Activated naive CD4-positive, alpha-beta T cell treated with anti-CD3 and anti-CD28 coated beads, Interleukin-2, amount 50 U/mL, for 72 hours (primary cell): ENCODE results near the gene FKBP2. TPM values are rescaled to one million over a fixed set of nuclear protein-coding genes. Genes with fewer than 3 reads are reported as not detected.

ENCODE experiments used
- ATAC-seq, 2 donors: fragments of 150-1000 bp; cut with Tn5 transposase; 2 replicates each; pipeline ENCODE4 v1.10.0; 2021; ENCODE audit warnings: mild to moderate bottlenecking in 2 of 2, moderate library complexity in 2 of 2
- DNase-seq, 2 donors: peaks; one replicate each; pipeline ENCODE4 v3.0.0; 2021 to 2022; ENCODE audit warnings: low spot score in 2 of 2
- H3K27ac Mint-ChIP-seq, 2 donors: one replicate each; pipeline ENCODE4 v1.8.0; 2022; ENCODE audit warnings: mild to moderate bottlenecking in 2 of 2, mixed read lengths in 2 of 2
- H3K36me3 Mint-ChIP-seq, 2 donors: one replicate each; pipeline ENCODE4 v1.8.0; 2022; ENCODE audit warnings: mixed read lengths in 2 of 2
- H3K9me3 Mint-ChIP-seq, 2 donors: one replicate each; pipeline ENCODE4 v1.8.0; 2022; ENCODE audit warnings: mixed read lengths in 2 of 2
- total RNA-seq, 2 donors: library from RNA; stranded (reverse); gene quantifications; one replicate each; pipeline ENCODE4 v1.2.3, GENCODE V29; 2022

Gene FKBP2
- total RNA-seq, 2 donors from 2014 or later = 27.7 to 36.0 TPM

DNA sequence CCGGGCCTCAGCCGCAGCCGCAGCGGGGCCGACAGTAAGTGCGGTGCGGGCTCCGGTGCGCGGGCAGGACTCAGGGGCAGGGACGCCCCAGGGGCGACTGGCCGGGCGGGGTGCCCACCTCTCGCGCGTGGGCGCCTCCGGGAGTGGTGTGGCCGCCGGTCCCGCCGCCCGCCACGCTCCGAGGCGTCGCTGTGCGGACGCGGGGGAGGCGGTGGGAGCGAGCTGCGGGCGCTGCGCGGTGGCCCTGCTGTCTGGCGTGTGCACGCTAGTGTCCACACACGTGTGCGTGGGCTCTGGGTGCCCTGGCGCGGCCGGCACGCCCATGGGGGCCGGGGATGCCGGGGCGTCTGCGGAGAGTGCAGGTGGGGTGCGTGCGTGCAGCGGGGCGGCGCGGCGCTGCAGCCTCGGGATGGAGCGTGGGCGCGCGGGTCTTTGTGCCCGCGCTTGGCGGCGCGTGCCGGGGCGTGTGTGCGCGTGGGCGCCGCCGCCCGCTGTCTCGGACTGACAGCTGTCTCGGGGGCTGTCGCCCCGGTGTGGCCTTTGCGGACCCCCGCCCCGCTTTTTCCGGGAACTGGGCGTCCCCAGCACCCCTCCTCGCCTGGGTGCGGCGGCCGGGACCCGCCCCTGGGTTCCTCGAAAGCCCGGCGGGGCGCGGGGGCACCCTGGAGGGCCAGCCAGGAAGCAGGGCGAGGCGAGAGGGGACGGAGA lies 51.0 kb downstream of the FKBP2 start:
- no peaks in the 10 kb centered on the region for H3K9me3 Mint-ChIP-seq
- DNase-seq (no peak), ATAC-seq (peak; percentile 52 to 55)
- peaks cover 5 to 6% of the 10 kb centered on the region in 2 donors for H3K36me3 Mint-ChIP-seq
- H3K27ac Mint-ChIP-seq = no peak overlapping the region

GRCh38 chr11:64292460-64293254 lies 51.8 kb downstream of the FKBP2 start:
- ATAC-seq = peak in 1 of 2 donors; percentile 3
- H3K9me3 Mint-ChIP-seq = no peaks in the 10 kb centered on the region
- H3K36me3 Mint-ChIP-seq = peaks cover 5 to 6% of the 10 kb centered on the region in 2 donors
- DNase-seq = no peak
- H3K27ac Mint-ChIP-seq = no peak overlapping the region

Other genes starting within 250 kb of the FKBP2 start
- gene FLRT1, start 205.2 kb upstream of the FKBP2 start, total RNA-seq = not detected
- gene MACROD1, start 75.0 kb upstream of the FKBP2 start, total RNA-seq = 10 to 100 TPM; 11.0 to 25.3 TPM
- 100 to 1,000 TPM; 328 to 366 TPM for gene STIP1, start 54.9 kb upstream of the FKBP2 start, total RNA-seq
- gene FERMT3, start 34.4 kb upstream of the FKBP2 start, total RNA-seq = 100 to 1,000 TPM; 142 to 193 TPM
- gene TRPT1, start 14.9 kb upstream of the FKBP2 start, total RNA-seq = 10 to 100 TPM; 31.2 to 36.5 TPM
- gene NUDT22, start 14.8 kb upstream of the FKBP2 start, total RNA-seq = 10 to 100 TPM; 87.4 to 88.8 TPM
- gene DNAJC4, start 10.5 kb upstream of the FKBP2 start, total RNA-seq = 10 to 100 TPM; 26.7 to 48.7 TPM
- 100 to 1,000 TPM in 1 of 2 donors, 10 to 100 TPM in 1; 57.6 to 119 TPM for gene VEGFB, start 6.5 kb upstream of the FKBP2 start, total RNA-seq
- gene PPP1R14B, start 5.8 kb downstream of the FKBP2 start, total RNA-seq = 100 to 1,000 TPM; 177 to 262 TPM
- 10 to 100 TPM; 10.4 to 13.7 TPM for gene PLCB3, start 10.4 kb downstream of the FKBP2 start, total RNA-seq
- 10 to 100 TPM in 1 of 2 donors, 1 to 10 TPM in 1; 7.1 to 31.6 TPM for gene BAD, start 43.6 kb downstream of the FKBP2 start, total RNA-seq
- 10 to 100 TPM; 34.2 to 37.6 TPM for gene GPR137, start 44.8 kb downstream of the FKBP2 start, total RNA-seq
- under 1 TPM; 0.23 to 0.46 TPM for gene KCNK4, start 50.2 kb downstream of the FKBP2 start, total RNA-seq
- under 1 TPM in 1 of 2 donors, not detected in 1; 0.55 TPM for gene CATSPERZ, start 59.3 kb downstream of the FKBP2 start, total RNA-seq
- gene ESRRA, start 64.4 kb downstream of the FKBP2 start, total RNA-seq = 10 to 100 TPM; 33.6 to 48.1 TPM
- 100 to 1,000 TPM; 198 to 213 TPM for gene TRMT112, start 76.5 kb downstream of the FKBP2 start, total RNA-seq
- gene PRDX5, start 77.0 kb downstream of the FKBP2 start, total RNA-seq = 100 to 1,000 TPM; 131 to 152 TPM
- 100 to 1,000 TPM in 1 of 2 donors, 10 to 100 TPM in 1; 75.0 to 103 TPM for gene CCDC88B, start 99.1 kb downstream of the FKBP2 start, total RNA-seq
- 10 to 100 TPM; 23.2 to 23.8 TPM for gene RPS6KA4, start 118.1 kb downstream of the FKBP2 start, total RNA-seq